Measurements from ENCODE around the gene CD63.

The CD63 gene

DNA sequence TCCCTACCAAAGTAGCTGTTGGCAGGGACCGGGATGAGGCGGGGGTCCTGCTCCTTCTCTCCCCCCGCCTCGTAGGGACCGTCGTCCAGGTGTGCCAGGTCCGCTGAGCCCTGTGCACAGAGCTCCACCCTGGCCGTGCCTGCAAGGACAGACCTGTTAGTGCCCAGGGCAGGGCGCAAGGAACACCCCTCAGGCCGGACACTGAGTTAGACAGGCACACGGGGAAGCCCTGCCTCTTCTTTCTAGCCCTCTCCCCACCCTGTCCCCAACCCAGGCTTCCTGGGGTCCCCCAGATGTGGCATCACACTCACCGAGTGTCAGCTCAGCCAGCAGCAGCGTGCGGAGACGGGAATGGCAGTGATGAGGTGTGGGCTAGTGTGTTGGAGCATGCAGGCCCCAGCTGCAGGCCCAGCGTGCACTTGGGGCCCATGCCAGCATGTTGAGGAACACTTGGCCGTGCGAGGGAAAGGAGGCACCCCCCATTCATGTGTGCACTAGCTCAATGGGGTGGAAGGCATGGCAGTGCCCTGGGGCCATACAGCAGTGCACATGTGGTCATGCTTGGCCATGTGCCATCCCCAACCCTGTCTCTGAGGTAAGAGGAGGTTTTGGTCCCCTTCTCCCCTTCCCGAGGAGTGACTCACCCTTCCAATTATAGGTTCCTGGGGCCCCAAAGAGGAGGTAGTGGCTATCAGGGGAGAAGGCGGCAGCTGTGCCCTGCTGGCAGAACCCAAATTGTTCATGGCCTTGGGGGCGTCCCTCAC is 28.4 kb downstream of the CD63 start:
- H3F3A ChIP-seq (ENCODE audit: insufficient read depth, low read length): no peaks in the 10 kb centered on the region
- H3K27ac ChIP-seq (ENCODE audit: low read length): no peak overlapping the region
- no peaks in the 10 kb centered on the region for H4K20me1 ChIP-seq (ENCODE audit: insufficient read depth, low read length)
- TF ChIP-seq EZH2 (optimal IDR thresholded peaks at IDR 0.05; ENCODE audit: low read depth, low read length): no peak
- TF ChIP-seq, protein P1, sequence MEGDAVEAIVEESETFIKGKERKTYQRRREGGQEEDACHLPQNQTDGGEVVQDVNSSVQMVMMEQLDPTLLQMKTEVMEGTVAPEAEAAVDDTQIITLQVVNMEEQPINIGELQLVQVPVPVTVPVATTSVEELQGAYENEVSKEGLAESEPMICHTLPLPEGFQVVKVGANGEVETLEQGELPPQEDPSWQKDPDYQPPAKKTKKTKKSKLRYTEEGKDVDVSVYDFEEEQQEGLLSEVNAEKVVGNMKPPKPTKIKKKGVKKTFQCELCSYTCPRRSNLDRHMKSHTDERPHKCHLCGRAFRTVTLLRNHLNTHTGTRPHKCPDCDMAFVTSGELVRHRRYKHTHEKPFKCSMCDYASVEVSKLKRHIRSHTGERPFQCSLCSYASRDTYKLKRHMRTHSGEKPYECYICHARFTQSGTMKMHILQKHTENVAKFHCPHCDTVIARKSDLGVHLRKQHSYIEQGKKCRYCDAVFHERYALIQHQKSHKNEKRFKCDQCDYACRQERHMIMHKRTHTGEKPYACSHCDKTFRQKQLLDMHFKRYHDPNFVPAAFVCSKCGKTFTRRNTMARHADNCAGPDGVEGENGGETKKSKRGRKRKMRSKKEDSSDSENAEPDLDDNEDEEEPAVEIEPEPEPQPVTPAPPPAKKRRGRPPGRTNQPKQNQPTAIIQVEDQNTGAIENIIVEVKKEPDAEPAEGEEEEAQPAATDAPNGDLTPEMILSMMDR (IDR thresholded peaks at IDR 0.05; ENCODE audit: low read length): no peak
- no peak for TF ChIP-seq EZH2phosphoT487 (IDR thresholded peaks at IDR 0.05; ENCODE audit: low read length)
- H3K4me1 ChIP-seq (ENCODE audit: low read length): no peaks in the 10 kb centered on the region
- no peaks in the 10 kb centered on the region for H3K36me3 ChIP-seq (replicated peaks; ENCODE audit: insufficient read depth, low read length)
- DNase-seq: no peak
- no peak overlapping the region for H3K9ac ChIP-seq (ENCODE audit: low read length)
- H3K4me2 ChIP-seq (ENCODE audit: low read depth, low read length): no peak overlapping the region
- H3K27me3 ChIP-seq (replicated peaks; ENCODE audit: insufficient read depth, low read length): no peaks in the 10 kb centered on the region; the same call in 1 of the 2 replicates
- H3K9me2 ChIP-seq (replicated peaks; ENCODE audit: insufficient read depth, low read length): no peaks in the 10 kb centered on the region
- H3K4me3 ChIP-seq (ENCODE audit: low read length): no peak overlapping the region
- H2AFZ ChIP-seq (ENCODE audit: low read length): no peak overlapping the region
- no peaks in the 10 kb centered on the region for H3K9me3 ChIP-seq (replicated peaks; ENCODE audit: insufficient read depth, low read length)
- H3K79me2 ChIP-seq (ENCODE audit: low read length): no peaks in the 10 kb centered on the region

DNA sequence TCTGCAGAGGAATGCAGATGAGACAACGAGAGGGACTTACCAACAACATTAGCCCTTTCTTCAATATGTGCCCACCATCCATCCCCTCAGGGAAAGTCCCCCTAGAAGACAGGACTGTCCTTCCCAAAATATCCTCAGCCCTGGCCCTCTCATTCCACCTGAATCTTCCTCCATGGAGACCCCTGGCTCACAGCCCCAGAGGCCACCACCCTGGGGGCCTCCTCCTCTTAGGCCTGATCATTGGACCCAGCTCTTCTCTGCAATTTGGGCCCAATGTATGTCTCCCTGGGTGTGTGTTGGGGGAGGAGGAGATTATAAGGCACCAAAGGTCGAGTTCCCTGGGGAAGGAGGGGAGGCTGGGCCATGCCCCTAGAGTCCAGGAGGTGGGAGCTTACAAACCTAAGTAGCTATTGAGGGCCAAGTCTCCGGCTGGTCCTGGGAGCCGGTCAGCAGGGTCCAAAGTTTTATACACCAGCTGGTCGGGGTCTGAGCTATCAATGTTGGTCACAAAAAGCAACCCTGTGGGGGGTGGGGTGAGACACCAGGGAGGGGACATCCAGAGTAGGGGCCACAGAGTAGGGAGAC is 29.2 kb downstream of the CD63 start:
- Histone ChIP-seq H3K9me3 (replicated peaks; ENCODE audit: insufficient read depth, low read length) (no peaks in the 10 kb centered on the region), H3K9me2 (replicated peaks; ENCODE audit: insufficient read depth, low read length) (no peaks in the 10 kb centered on the region), H3K4me1 (ENCODE audit: low read length) (no peaks in the 10 kb centered on the region), H3K79me2 (ENCODE audit: low read length) (no peaks in the 10 kb centered on the region), H3K4me2 (ENCODE audit: low read depth, low read length) (no peak overlapping the region), H3K27me3 (replicated peaks; ENCODE audit: insufficient read depth, low read length) (no peaks in the 10 kb centered on the region; the same call in 1 of the 2 replicates), H4K20me1 (ENCODE audit: insufficient read depth, low read length) (no peaks in the 10 kb centered on the region), H3K9ac (ENCODE audit: low read length) (no peak overlapping the region), H3K27ac (ENCODE audit: low read length) (no peak overlapping the region), H3K36me3 (replicated peaks; ENCODE audit: insufficient read depth, low read length) (no peaks in the 10 kb centered on the region), H2AFZ (ENCODE audit: low read length) (no peak overlapping the region), H3K4me3 (ENCODE audit: low read length) (no peak overlapping the region), H3F3A (ENCODE audit: insufficient read depth, low read length) (no peaks in the 10 kb centered on the region)
- TF ChIP-seq EZH2phosphoT487 (IDR thresholded peaks at IDR 0.05; ENCODE audit: low read length): no peak
- TF ChIP-seq, protein P1 (IDR thresholded peaks at IDR 0.05; ENCODE audit: low read length): no peak
- no peak for TF ChIP-seq EZH2 (optimal IDR thresholded peaks at IDR 0.05; ENCODE audit: low read depth, low read length)
- no peak for DNase-seq

DNA sequence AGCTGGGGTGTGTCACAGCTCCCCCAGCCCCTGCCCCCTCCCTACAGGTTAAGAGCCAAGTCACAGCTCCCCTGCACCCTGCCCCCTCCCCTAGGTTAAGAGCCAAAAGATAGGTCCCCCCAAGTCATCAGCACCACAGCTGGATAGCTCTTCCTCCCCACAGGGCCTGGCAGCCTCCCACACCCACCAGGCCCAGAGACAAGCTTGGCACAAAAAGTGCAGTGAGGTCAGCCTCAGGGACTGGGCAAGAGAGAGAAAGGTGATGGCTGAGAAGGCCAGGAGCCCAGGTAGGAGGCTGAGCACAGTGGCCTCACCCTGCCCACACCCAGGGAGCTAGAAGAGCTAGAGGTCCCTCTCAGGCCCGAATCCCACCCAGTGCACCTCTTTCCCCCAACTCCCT is 29.8 kb downstream of the CD63 start:
- H3K27me3 ChIP-seq (replicated peaks; ENCODE audit: insufficient read depth, low read length): no peaks in the 10 kb centered on the region; the same call in 1 of the 2 replicates
- H3K79me2 ChIP-seq (ENCODE audit: low read length): no peaks in the 10 kb centered on the region
- no peaks in the 10 kb centered on the region for H4K20me1 ChIP-seq (ENCODE audit: insufficient read depth, low read length)
- H3K4me3 ChIP-seq (ENCODE audit: low read length): no peak overlapping the region
- H3K9me3 ChIP-seq (replicated peaks; ENCODE audit: insufficient read depth, low read length): no peaks in the 10 kb centered on the region
- no peaks in the 10 kb centered on the region for H3K4me1 ChIP-seq (ENCODE audit: low read length)
- no peak for TF ChIP-seq EZH2 (optimal IDR thresholded peaks at IDR 0.05; ENCODE audit: low read depth, low read length)
- TF ChIP-seq EZH2phosphoT487 (IDR thresholded peaks at IDR 0.05; ENCODE audit: low read length): no peak
- TF ChIP-seq, protein P1 (IDR thresholded peaks at IDR 0.05; ENCODE audit: low read length): no peak
- no peak overlapping the region for H2AFZ ChIP-seq (ENCODE audit: low read length)
- no peak overlapping the region for H3K27ac ChIP-seq (ENCODE audit: low read length)
- no peak overlapping the region for H3K4me2 ChIP-seq (ENCODE audit: low read depth, low read length)
- H3F3A ChIP-seq (ENCODE audit: insufficient read depth, low read length): no peaks in the 10 kb centered on the region
- H3K9me2 ChIP-seq (replicated peaks; ENCODE audit: insufficient read depth, low read length): no peaks in the 10 kb centered on the region
- H3K9ac ChIP-seq (ENCODE audit: low read length): no peak overlapping the region
- DNase-seq: no peak
- H3K36me3 ChIP-seq (replicated peaks; ENCODE audit: insufficient read depth, low read length): no peaks in the 10 kb centered on the region

All from MM.1S (cell line).